Mononuclear cell (primary cell): Measurements from ENCODE around the gene TRIM71. TPM values are rescaled to one million over a fixed set of nuclear protein-coding genes. Genes with fewer than 3 reads are reported as not detected.
"Not testable (repeated sequence)": the region's sequence is repeated elsewhere in the genome, so short reads cannot be mapped to it uniquely, and the experiment has no call there.

Source experiments
- H3K27me3 ChIP-seq: 2 replicates; pipeline ENCODE4 v1.6.0; 2011; ENCODE audit warnings: low read length, control low read depth; ENCODE audit not compliant: insufficient read depth
- H3K4me1 ChIP-seq: 2 replicates; pipeline ENCODE4 v1.5.1; 2011; ENCODE audit warnings: mild to moderate bottlenecking, low read length, control low read depth; ENCODE audit not compliant: insufficient read depth
- H3K4me3 ChIP-seq: 2 replicates; pipeline ENCODE4 v1.5.1; 2011; ENCODE audit warnings: mild to moderate bottlenecking, low read length, moderate library complexity
- H3K9me3 ChIP-seq: 2 replicates; pipeline ENCODE4 v1.5.1; 2011; ENCODE audit warnings: low read depth, mild to moderate bottlenecking, control low read depth, low read length
- total RNA-seq: library from RNA; depleted of rRNA; stranded (reverse); fragments of >200 nt; gene quantifications from one replicate; pipeline ENCODE4 v1.2.3, GENCODE V29; 2012

The TRIM71 gene
- total RNA-seq: 0.10 TPM

- peaks cover 51% of the 10 kb centered on the region for H3K4me1 ChIP-seq
- no peaks in the 10 kb centered on the region for H3K9me3 ChIP-seq
- H3K27me3 ChIP-seq: peaks cover 47% of the 10 kb centered on the region
- peak within 1 kb of the TSS; percentile 28 for H3K4me3 ChIP-seq
These were observed at the start of gene TRIM71 for GRCh38 chr3:32817558-32818228. Gene TRIM71, plus strand, starts transcription at chr3:32817997. Its CDS starts 84 bp downstream, at chr3:32818081.

GRCh38 chr3:32778389-32778788 lies 39.4 kb upstream of the TRIM71 start:
- Histone ChIP-seq H3K4me1 (peaks cover 5% of the 10 kb centered on the region), H3K4me3 (no peak overlapping the region), H3K9me3 (no peaks in the 10 kb centered on the region), H3K27me3 (no peaks in the 10 kb centered on the region)

GRCh38 chr3:32780071-32780734 lies 37.6 kb upstream of the TRIM71 start:
- H3K4me3 ChIP-seq: no peak overlapping the region
- H3K9me3 ChIP-seq: no peaks in the 10 kb centered on the region

GRCh38 chr3:32780735-32781210 lies 37.0 kb upstream of the TRIM71 start:
- Histone ChIP-seq H3K4me1 (peaks cover 5% of the 10 kb centered on the region), H3K4me3 (peak overlapping the region; percentile 45), H3K27me3 (no peaks in the 10 kb centered on the region), H3K9me3 (no peaks in the 10 kb centered on the region)

More at GRCh38 chr3:32780071-32780734, 37.6 kb upstream of the TRIM71 start:
- no peaks in the 10 kb centered on the region for H3K27me3 ChIP-seq
- peaks cover 5% of the 10 kb centered on the region for H3K4me1 ChIP-seq

GRCh38 chr3:32781211-32781968 lies 36.4 kb upstream of the TRIM71 start:
- Histone ChIP-seq H3K9me3 (no peaks in the 10 kb centered on the region), H3K4me3 (peak overlapping the region; percentile 45), H3K4me1 (peaks cover 5% of the 10 kb centered on the region), H3K27me3 (no peaks in the 10 kb centered on the region)

- not testable (repeated sequence) for H3K4me3 ChIP-seq, H3K9me3 ChIP-seq, H3K27me3 ChIP-seq, H3K4me1 ChIP-seq
These were observed 35.9 kb upstream of the TRIM71 start for GRCh38 chr3:32781969-32782270.

GRCh38 chr3:32782407-32782806 lies 35.4 kb upstream of the TRIM71 start:
- peaks cover 5% of the 10 kb centered on the region for H3K4me1 ChIP-seq
- H3K9me3 ChIP-seq: no peaks in the 10 kb centered on the region
- H3K4me3 ChIP-seq: no peak overlapping the region
- H3K27me3 ChIP-seq: no peaks in the 10 kb centered on the region

- no peaks in the 10 kb centered on the region for H3K4me1 ChIP-seq
- H3K4me3 ChIP-seq: no peak overlapping the region
- no peaks in the 10 kb centered on the region for H3K9me3 ChIP-seq
These were observed 26.0 kb upstream of the TRIM71 start for GRCh38 chr3:32791833-32792232.

GRCh38 chr3:32794487-32795308 lies 23.1 kb upstream of the TRIM71 start:
- no peaks in the 10 kb centered on the region for H3K9me3 ChIP-seq

More at GRCh38 chr3:32791833-32792232, 26.0 kb upstream of the TRIM71 start:
- H3K27me3 ChIP-seq: no peaks in the 10 kb centered on the region

GRCh38 chr3:32796384-32796950 lies 21.3 kb upstream of the TRIM71 start:
- H3K9me3 ChIP-seq, H3K4me1 ChIP-seq, H3K27me3 ChIP-seq, H3K4me3 ChIP-seq: not testable (repeated sequence)

More at GRCh38 chr3:32794487-32795308, 23.1 kb upstream of the TRIM71 start:
- H3K4me1 ChIP-seq: no peaks in the 10 kb centered on the region
- H3K27me3 ChIP-seq: no peaks in the 10 kb centered on the region
- no peak overlapping the region for H3K4me3 ChIP-seq

- Histone ChIP-seq H3K27me3 (no peaks in the 10 kb centered on the region), H3K4me3 (no peak overlapping the region), H3K9me3 (no peaks in the 10 kb centered on the region), H3K4me1 (no peaks in the 10 kb centered on the region)
These were observed 20.0 kb upstream of the TRIM71 start for GRCh38 chr3:32797776-32798175.

GRCh38 chr3:32801440-32801839 lies 16.4 kb upstream of the TRIM71 start:
- not testable (repeated sequence) for H3K4me1 ChIP-seq

GRCh38 chr3:32813180-32813579 lies 4.6 kb upstream of the TRIM71 start:
- peaks cover 46% of the 10 kb centered on the region for H3K4me1 ChIP-seq
- peaks cover 18% of the 10 kb centered on the region for H3K27me3 ChIP-seq
- H3K4me3 ChIP-seq: no peak overlapping the region
- no peaks in the 10 kb centered on the region for H3K9me3 ChIP-seq

More at GRCh38 chr3:32801440-32801839, 16.4 kb upstream of the TRIM71 start:
- not testable (repeated sequence) for H3K4me3 ChIP-seq, H3K9me3 ChIP-seq, H3K27me3 ChIP-seq

- H3K4me3 ChIP-seq: no peak overlapping the region
- no peaks in the 10 kb centered on the region for H3K9me3 ChIP-seq
- peaks cover 27% of the 10 kb centered on the region for H3K27me3 ChIP-seq
- H3K4me1 ChIP-seq: peaks cover 51% of the 10 kb centered on the region
These were observed 3.4 kb upstream of the TRIM71 start for GRCh38 chr3:32814361-32814760.
